Ovary (tissue), 9 donors: ENCODE data around the gene DNAI4. TPM values are rescaled to one million over a fixed set of nuclear protein-coding genes. Genes with fewer than 3 reads are reported as not detected.
"Not testable (repeated sequence)": the region's sequence is repeated elsewhere in the genome, so short reads cannot be mapped to it uniquely, and the experiment has no call there.

Experiments
- DNase-seq, 5 donors: peaks; one replicate each; pipeline ENCODE4 v3.0.0-alpha.2; 2019 to 2020
- H3K27ac ChIP-seq, 2 donors: fragments of 200-600 bp; one replicate each; pipeline versions ENCODE4 v1.5.1 to v1.8.0; 2019 to 2022
- H3K27me3 ChIP-seq: fragments of 200-600 bp; one replicate; pipeline ENCODE4 v1.8.0; 2022
- H3K36me3 ChIP-seq: fragments of 200-600 bp; sonication (generic); one replicate; pipeline ENCODE4 v1.5.1; 2019
- H3K4me1 ChIP-seq: one replicate; pipeline ENCODE4 v1.8.1; 2013; ENCODE audit warnings: mild to moderate bottlenecking, moderate library complexity; ENCODE audit not compliant: insufficient read depth
- H3K4me3 ChIP-seq: fragments of 200-600 bp; sonication (generic); one replicate; pipeline ENCODE4 v1.5.1; 2017
- H3K9me3 ChIP-seq, 2 donors: fragments of 200-600 bp in 1 of 2; sonication (generic) in 1 of 2; one replicate each; pipeline versions ENCODE4 v1.5.1 to v1.8.1; 2013 to 2019; ENCODE audit warnings: mild to moderate bottlenecking in 1 of 2, moderate library complexity in 1 of 2
- CTCF ChIP-seq, 3 donors: fragments of 450-650 bp in 2 of 3; fragments of 200-600 bp in 1 of 3; IDR thresholded peaks; one replicate each; pipeline versions ENCODE4 v1.5.1 to v1.8.0; 2016 to 2022; ENCODE audit warnings: antibody characterized with exemption in 3 of 3, mild to moderate bottlenecking in 1 of 3
- EP300 ChIP-seq: sonication (generic); formaldehyde crosslinking; IDR thresholded peaks from one replicate; pipeline ENCODE4 v1.6.1; 2017; ENCODE audit warnings: antibody characterized with exemption
- POLR2A ChIP-seq: fragments of 450-650 bp; IDR thresholded peaks from one replicate; pipeline ENCODE4 v1.6.1; 2017; ENCODE audit warnings: antibody characterized with exemption, mild to moderate bottlenecking, moderate library complexity
- WGBS, 3 donors: extraction: QIAGEN DNeasy Blood & Tissue Kit in 1 of 3; methylation state at CpG; one replicate each; pipeline versions ENCODE4 v1.1.5 to v1.1.7; 2013 to 2017; 5-methylcytosine and 5-hydroxymethylcytosine counted together
- intact Hi-C, 4 donors: fragments of 100-400 bp; cut with DNase I; formaldehyde crosslinking; loops; one replicate each; pipeline versions ENCODE4 v1.11.0 to v1.15.1; 2022 to 2023
- polyA plus RNA-seq, 2 donors: library from polyadenylated mRNA; stranded (reverse); fragments of 200-250 nt in 1 of 2; fragments of 350-450 nt in 1 of 2; fragmentation: Illumina TruSeq in 1 of 2; extraction: RNeasy Lipid Tissue Mini Kit (QIAGEN cat#74804) in 1 of 2; gene quantifications; one replicate each; pipeline ENCODE4 v1.2.3, GENCODE V29; 2013 to 2014
- total RNA-seq, 7 donors: library from RNA; depleted of rRNA in 2 of 7; stranded (reverse); fragments of >200 nt in 2 of 7; fragmentation: NEBNext Ultra II Directional in 3 of 7; extraction: Animal tissue kit (Norgen Biotek cat#: 25700) in 3 of 7; gene quantifications; one replicate each; pipeline versions ENCODE4 v1.1.0 to v1.2.4, GENCODE V29; 2016 to 2023
- donor health status: DM: no; HTN: no; CAD: no; lungs with moderate emphysema.
- donor health status: DM: no; HTN: no; CAD: no.
- donor health status: Bipolar disorder and iron deficiency.
- donor health status: DM: yes; HTN: yes; CAD: no.
- donor health status: DM: no; HTN: no; CAD: no.
- donor health status: DM: yes; HTN: yes; CAD: no.

The DNAI4 gene
- total and polyA plus RNA-seq, 9 donors: 2.5 to 52.6 (median 27.2) TPM

- no peak overlapping the region for H3K27ac ChIP-seq
- H3K4me1 ChIP-seq: no peaks in the 10 kb centered on the region
- intact Hi-C loops: no loop called here
- H3K4me3 ChIP-seq: no peak overlapping the region
- no peaks in the 10 kb centered on the region for H3K36me3 ChIP-seq
- DNase-seq: no peak
- no peaks in the 10 kb centered on the region for H3K27me3 ChIP-seq
- no peaks in the 10 kb centered on the region for H3K9me3 ChIP-seq
- 80 to 84% (median 81%) methylated on average over 6 of the region's 6 CpGs for WGBS, 3 donors
- TF ChIP-seq EP300 (no peak), CTCF (IDR thresholded peaks at IDR 0.05) (no peak), POLR2A (no peak)
Observed at GRCh38 chr1:66788231-66788939, 136.3 kb downstream of the DNAI4 start.

- TF ChIP-seq POLR2A: no peak
- TF ChIP-seq EP300: no peak
- no peak for TF ChIP-seq CTCF (IDR thresholded peaks at IDR 0.05)
- H3K9me3 ChIP-seq: no peaks in the 10 kb centered on the region
- no peaks in the 10 kb centered on the region for H3K36me3 ChIP-seq
- no peaks in the 10 kb centered on the region for H3K27me3 ChIP-seq
- no peak for DNase-seq
- H3K4me1 ChIP-seq: no peaks in the 10 kb centered on the region
- intact Hi-C loops: no loop called here
- H3K27ac ChIP-seq: no peak overlapping the region
- no peak overlapping the region for H3K4me3 ChIP-seq
- WGBS, 3 donors: 87 to 88% (median 87%) methylated on average over 4 of the region's 4 CpGs
Observed at GRCh38 chr1:66787641-66788040, 137.0 kb downstream of the DNAI4 start.

- H3K36me3 ChIP-seq, H3K9me3 ChIP-seq, H3K27ac ChIP-seq, H3K4me1 ChIP-seq, DNase-seq, H3K27me3 ChIP-seq, H3K4me3 ChIP-seq, intact Hi-C loops: not testable (repeated sequence)
- 77 to 100% methylated on average over 2 of the region's 2 CpGs; no CpG with 5 or more reads in 1 of the 3 donors for WGBS, 3 donors
Observed at GRCh38 chr1:66785800-66786199, 138.9 kb downstream of the DNAI4 start.

GRCh38 chr1:66779475-66780078 lies 145.1 kb downstream of the DNAI4 start:
- H3K4me1 ChIP-seq: peaks cover 2% of the 10 kb centered on the region
- no peaks in the 10 kb centered on the region for H3K27me3 ChIP-seq
- H3K4me3 ChIP-seq: no peak overlapping the region
- 49 to 64% (median 57%) methylated on average over 2 of the region's 2 CpGs for WGBS, 3 donors
- no peaks in the 10 kb centered on the region for H3K36me3 ChIP-seq
- intact Hi-C loops: no loop called here
- TF ChIP-seq EP300 (no peak), CTCF (IDR thresholded peaks at IDR 0.05) (no peak), POLR2A (no peak)
- H3K9me3 ChIP-seq: no peaks in the 10 kb centered on the region
- no peak overlapping the region for H3K27ac ChIP-seq
- no peak for DNase-seq

- Histone ChIP-seq H3K4me1 (peaks cover 2% of the 10 kb centered on the region), H3K27me3 (no peaks in the 10 kb centered on the region), H3K27ac (no peak overlapping the region), H3K36me3 (no peaks in the 10 kb centered on the region), H3K4me3 (no peak overlapping the region), H3K9me3 (no peaks in the 10 kb centered on the region)
- intact Hi-C loops: no loop called here
- DNase-seq: no peak
- WGBS, 3 donors: 34 to 42% (median 37%) methylated on average over 4 of the region's 4 CpGs
- TF ChIP-seq POLR2A (no peak), EP300 (no peak), CTCF (IDR thresholded peaks at IDR 0.05) (no peak)
Observed at GRCh38 chr1:66778969-66779368, 145.7 kb downstream of the DNAI4 start.
